GM12892 (cell line): ENCODE data around the gene FAF1.

Source experiments
- DNase-seq: peaks from one replicate; pipeline ENCODE4 v3.0.0; 2011; ENCODE audit not compliant: insufficient read length
- FAIRE-seq: peaks from 2 replicates; lab custom pipeline; 2011; peaks lifted over from hg19 to GRCh38; lab: Jason Lieb, UNC
- POLR2A ChIP-seq: IDR thresholded peaks from 2 replicates; pipeline ENCODE4 v1.6.1; 2011; ENCODE audit warnings: low read depth, low read length, control low read depth
- POLR2AphosphoS5 ChIP-seq: IDR thresholded peaks from 2 replicates; pipeline ENCODE4 v1.6.1; 2011; ENCODE audit warnings: low read depth, low read length, control low read depth
- TAF1 ChIP-seq: IDR thresholded peaks from 2 replicates; pipeline ENCODE4 v1.6.1; 2011; ENCODE audit warnings: low read depth, mild to moderate bottlenecking, control low read depth, low read length, borderline replicate concordance

FAF1 gene

DNA sequence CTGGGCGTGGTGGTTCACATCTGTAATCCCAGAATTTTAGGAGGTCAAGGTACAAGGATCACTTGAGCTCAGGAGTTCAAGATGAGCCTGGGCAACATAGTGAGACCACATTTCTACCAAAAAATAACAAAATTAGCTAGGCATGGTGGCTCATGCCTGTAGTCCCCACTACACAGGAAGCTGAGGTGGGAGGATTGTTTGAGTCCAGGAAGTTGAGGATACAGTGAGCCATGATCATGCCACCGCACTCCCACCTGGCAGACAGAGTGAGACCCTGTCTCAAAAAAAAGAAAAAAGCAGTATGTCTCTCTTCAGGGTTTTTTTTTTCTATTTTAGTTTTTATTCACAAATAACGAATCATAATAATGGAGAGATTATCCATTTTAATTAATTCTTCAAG lies 303.1 kb downstream of the FAF1 start:
- DNase-seq: no peak
- TF ChIP-seq POLR2A (no peak), POLR2AphosphoS5 (no peak), TAF1 (no peak)
- FAIRE-seq: no peak

DNA sequence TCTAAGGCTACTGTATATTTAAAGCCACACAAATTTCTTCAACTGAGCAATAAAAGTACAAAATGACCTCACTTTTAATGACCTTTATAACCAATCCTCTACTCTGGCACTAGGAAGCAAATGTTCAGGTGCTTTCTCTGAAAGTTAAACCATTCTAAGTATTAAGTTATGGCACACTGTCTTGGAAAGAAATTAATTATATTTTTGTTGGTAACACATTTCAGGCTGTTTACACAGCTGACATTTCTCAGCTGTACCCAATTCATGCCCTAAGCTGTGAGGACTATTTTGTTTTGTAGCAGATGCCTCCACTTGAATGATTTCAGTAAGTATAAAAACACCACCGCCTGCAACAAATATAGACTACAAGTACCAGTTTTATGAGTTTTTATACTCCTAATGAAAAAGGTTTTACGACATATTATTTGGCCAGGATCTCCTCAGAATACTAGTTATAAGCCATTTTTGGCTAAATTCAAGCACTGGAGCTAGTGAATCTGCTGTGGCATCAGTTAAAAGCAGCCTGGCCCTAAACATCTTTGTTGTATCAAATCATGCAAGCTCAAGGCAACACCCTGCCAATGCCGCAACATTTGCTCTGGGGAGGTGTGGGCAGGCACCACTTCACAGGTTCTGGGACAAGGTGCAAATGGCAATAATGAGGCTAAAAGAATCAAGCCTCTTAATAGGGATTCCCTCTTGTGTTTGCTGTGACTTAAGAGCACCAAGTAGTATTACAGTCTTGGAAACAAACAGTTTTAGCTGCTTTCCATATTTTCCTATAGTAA lies 308.4 kb downstream of the FAF1 start:
- TF ChIP-seq POLR2AphosphoS5: no peak
- TF ChIP-seq TAF1: no peak
- TF ChIP-seq POLR2A: no peak
- FAIRE-seq (peak; percentile 17), DNase-seq (no peak)

DNA sequence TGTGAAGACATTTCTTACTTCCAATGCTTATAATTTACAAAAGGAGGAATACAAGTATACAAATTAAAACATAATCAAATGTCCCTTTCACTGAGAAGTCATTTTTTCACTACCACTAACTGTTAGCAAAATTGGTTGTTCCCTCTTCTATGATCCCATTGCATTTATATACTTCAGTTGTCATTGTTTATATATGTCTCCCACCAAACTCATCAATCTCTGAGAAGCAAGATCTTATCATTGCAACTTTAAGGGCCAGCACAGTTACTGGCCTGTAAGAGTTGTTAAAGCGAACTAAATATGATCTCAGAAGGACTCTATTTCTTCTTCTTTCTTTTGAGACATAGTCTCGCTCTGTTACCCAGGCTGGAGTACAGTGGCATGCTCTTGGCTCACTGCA lies 313.5 kb downstream of the FAF1 start:
- DNase-seq: no peak
- TF ChIP-seq POLR2AphosphoS5 (no peak), POLR2A (no peak), TAF1 (no peak)
- no peak for FAIRE-seq

DNA sequence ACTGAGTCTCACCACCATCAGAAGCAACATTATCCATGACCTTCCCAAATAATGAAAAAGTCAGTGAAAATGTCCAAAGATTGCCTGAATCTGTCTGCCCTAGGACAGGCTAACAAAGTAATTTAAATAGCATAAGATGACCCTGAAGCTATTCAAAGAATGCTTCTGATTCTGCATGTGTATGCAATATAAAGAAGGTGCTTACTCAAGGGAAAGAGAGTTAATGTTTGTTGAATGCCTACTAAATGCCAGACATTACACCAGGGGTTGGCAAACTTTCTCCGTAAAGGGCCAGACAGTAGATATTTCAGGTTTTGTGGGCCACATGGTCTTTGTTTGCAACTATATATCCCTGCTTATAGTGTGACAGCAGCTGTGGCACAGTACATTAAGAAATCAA lies 314.9 kb downstream of the FAF1 start:
- DNase-seq (no peak), FAIRE-seq (no peak)
- no peak for TF ChIP-seq TAF1
- TF ChIP-seq POLR2AphosphoS5: no peak
- TF ChIP-seq POLR2A: no peak

DNA sequence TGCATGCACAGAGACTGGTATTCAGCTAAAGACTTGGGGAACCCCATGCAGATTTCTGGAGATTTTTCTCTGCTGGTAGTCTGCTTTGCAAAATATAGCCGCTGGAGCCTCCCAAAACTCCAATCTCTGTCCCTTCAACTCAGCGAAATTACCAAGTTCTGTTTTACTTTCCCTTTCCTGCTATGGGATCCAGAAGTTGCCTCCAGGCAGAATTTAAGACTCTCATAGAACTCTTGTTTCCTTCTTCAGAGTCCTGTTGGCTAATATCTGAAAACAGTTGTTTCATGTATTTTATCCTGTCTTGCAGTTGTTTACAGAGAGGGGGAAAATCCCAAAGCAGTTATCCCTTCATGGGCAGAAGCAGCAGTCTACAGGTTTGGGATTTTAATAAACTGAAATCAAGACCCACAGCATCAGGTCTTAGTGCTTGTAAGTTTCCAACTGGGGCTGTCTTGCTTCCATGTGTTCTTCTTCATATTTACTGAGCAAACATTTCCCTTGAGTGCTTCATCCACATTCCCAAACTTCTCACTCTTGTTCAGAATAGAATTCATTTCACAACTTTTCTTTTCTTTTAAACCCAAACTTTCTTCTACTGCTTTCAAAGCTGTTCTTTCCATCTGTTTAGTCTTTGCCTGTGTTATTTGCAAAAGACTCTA lies 315.5 kb downstream of the FAF1 start:
- no peak for FAIRE-seq
- DNase-seq: no peak
- TF ChIP-seq TAF1: no peak
- TF ChIP-seq POLR2AphosphoS5: no peak
- TF ChIP-seq POLR2A: no peak

DNA sequence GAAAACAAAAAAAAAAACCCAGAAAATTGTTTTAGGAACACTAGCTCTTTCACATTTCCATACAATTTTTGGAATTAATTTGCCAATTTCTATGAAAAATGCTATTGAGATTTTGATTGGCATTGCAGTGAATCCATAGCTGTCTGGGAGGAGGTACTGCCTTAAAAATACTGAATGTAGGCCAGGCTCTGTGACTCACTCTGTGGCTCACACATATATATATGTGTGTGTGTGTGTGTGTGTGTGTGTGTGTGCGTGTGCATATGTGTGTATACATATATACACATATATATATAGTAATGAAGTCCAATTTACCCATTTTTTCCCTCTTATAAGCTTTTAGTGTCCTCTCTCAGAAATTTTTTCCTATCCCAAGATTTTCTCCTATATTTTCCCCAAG lies 322.6 kb downstream of the FAF1 start:
- FAIRE-seq: no peak
- no peak for TF ChIP-seq POLR2A
- TF ChIP-seq TAF1: no peak
- TF ChIP-seq POLR2AphosphoS5: no peak
- no peak for DNase-seq

DNA sequence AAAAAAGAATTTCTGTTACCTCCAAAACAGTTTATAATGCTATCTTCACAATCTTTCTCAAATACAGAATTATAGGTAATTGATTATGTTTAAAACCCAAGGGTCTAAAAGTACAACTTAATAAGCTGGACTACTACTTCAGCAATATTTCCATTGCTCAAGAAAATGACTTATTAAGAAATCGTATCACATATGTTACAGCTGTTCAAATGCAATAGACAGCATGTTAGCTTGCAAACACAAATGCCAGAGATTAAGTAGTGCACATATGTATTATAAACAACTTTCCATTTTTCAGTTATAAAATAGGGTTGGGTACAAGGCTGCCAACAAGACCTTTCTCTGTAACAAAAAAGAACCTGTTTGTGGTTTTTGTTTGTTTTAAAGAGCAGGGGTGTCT lies 325.8 kb downstream of the FAF1 start:
- DNase-seq: no peak
- no peak for FAIRE-seq
- no peak for TF ChIP-seq POLR2A
- no peak for TF ChIP-seq POLR2AphosphoS5
- no peak for TF ChIP-seq TAF1

DNA sequence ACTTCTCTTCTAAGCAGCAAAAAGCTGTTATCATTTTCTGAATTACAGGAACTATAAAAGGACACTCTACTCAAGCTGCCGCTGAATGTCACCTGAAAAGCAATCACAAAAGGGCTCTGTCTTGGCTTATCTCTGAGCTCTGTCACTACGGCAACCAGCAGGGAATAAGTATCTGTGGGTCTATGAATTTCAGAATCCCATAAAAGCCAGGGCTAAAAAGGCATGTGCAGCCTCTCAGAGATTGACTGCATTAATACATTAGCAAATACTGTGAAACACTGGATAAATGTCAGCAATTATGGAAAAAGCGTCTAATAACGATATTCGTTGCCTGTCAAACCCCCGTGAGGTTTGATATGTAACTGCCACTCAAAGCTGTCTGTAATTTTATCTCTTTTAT lies 326.6 kb downstream of the FAF1 start:
- no peak for TF ChIP-seq POLR2AphosphoS5
- TF ChIP-seq TAF1: no peak
- no peak for TF ChIP-seq POLR2A
- DNase-seq (no peak), FAIRE-seq (no peak)

DNA sequence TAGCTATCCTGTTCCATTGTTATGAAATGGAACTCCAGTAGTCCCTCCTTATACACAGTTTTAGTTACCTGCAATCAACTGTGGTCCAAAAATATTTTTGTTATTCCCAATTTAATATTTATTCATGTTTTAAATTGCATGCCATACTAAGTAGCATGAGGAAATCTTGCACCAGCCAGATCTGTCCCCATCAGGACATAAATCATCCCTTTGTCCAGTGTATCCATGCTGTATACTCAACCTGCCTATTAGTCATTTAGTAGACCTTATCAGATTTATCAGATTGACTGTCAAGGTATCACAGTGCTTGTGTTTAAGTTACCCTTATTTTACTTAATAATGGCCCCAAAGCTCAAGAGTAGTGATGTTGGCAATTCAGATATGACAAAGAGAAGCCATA lies 328.9 kb downstream of the FAF1 start:
- FAIRE-seq (no peak), DNase-seq (no peak)
- no peak for TF ChIP-seq TAF1
- no peak for TF ChIP-seq POLR2A
- no peak for TF ChIP-seq POLR2AphosphoS5

DNA sequence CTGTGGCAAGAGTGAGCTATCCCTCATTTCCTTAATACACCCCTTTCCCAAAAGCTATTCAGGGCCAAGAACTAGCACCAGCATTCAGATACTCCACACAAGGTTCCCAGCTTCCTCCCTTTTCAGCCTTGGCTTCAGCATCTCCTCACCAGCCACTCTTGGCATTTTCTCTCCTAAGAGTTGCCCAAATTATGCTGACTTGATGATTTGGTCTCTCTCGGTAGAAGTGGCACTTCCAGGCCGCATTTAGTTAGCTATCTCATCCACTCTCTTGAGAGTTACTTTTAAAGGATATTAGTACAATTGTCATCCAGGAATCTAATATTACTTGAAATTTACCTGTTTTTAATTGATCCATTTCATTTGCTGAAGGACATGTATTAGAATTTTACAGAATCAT lies 337.8 kb downstream of the FAF1 start:
- DNase-seq: no peak
- no peak for FAIRE-seq
- TF ChIP-seq TAF1 (no peak), POLR2AphosphoS5 (no peak), POLR2A (no peak)

DNA sequence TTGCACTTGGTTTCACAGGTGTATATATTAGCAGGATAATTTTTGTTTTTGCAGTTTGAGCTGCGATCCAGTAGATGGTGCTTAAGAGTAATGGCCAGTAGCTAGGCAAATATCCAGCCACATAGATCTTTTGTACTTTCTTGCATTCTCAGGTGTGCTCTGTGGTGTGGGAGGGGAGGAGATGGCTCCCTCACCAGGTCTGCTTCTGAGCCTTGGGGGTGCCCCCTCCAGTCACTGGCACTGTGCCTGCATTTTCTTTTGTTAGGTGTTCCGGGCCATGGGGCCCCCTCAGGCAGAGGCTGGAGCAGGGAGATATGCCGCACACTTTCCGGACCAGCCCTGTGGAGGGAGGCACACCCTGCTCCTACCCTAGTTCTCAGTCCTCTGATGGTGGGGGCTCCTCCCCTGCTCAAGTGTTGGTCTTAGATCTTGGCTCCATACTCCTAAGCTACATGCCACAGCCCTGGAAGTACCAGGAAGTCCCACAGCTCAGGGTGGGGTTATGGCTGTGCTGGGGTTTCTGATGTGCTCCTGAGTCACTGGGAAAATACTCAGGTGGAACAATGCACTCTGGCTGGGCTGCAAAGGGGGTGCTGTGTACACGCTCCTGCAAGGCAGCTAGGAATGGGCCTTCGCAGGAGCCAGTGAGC lies 339.3 kb downstream of the FAF1 start:
- no peak for TF ChIP-seq POLR2AphosphoS5
- no peak for TF ChIP-seq TAF1
- TF ChIP-seq POLR2A: no peak
- no peak for FAIRE-seq
- DNase-seq: no peak
